Measurements from ENCODE around the gene TLR10. TPM values are rescaled to one million over a fixed set of nuclear protein-coding genes. Genes with fewer than 3 reads are reported as not detected.

The TLR10 gene
- polyA plus RNA-seq, 1 donor = 0.41 TPM

DNA sequence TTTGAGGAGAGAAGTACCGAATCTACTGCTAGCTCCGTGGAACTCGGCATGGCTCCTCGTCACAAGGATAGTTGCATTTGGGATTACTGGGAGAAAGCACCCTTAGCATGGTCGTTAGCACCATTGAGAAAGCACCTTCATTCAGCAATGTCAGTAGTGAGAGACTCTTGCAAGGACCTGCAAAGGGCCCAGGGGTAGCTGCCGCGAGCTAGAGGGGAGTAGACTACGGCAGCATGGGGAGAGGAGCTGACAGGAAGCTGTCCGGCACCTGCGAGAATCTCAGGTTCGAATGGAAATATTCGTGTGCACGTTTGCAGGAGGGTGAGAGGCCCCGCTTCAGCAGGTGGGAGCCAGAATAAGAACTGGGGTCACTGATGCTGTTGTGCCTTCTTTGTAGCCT, 20.2 kb downstream of the TLR10 start:
- DNase-seq = no peak

GRCh38 chr4:38759790-38760122, 23.0 kb downstream of the TLR10 start:
- no peak for DNase-seq

DNA sequence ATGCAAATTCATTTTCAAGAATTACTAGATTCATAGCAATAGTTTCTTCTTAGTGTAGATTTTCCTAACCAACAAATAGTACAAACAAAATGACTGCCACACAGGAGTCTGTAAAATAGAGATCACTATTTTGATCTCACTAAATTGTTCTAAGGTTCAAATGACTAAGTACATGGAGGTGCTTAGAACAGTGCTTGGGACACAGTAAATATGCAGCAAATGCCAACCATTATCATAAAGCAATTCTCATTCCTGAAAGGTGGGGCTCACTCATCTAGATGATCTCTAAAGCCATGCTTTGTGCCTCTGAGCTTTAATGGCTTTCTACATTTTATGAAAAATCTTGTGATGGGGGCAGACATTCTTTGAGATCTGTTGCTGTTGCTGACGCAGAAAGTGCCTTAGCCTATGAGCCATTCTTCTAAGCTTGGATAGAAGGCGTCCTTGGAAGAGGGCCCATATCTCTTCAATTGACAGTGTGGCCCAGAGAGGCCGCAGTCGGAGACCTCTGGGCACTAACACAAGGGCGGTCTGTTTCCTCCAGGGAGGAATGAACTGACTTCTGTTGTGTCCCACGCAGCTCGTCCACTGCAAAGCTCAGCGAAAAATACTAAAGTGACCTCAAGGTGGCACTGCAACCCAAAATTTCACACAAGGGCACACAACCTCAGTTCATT, 23.5 kb downstream of the TLR10 start:
- DNase-seq = peak; percentile 64

DNA sequence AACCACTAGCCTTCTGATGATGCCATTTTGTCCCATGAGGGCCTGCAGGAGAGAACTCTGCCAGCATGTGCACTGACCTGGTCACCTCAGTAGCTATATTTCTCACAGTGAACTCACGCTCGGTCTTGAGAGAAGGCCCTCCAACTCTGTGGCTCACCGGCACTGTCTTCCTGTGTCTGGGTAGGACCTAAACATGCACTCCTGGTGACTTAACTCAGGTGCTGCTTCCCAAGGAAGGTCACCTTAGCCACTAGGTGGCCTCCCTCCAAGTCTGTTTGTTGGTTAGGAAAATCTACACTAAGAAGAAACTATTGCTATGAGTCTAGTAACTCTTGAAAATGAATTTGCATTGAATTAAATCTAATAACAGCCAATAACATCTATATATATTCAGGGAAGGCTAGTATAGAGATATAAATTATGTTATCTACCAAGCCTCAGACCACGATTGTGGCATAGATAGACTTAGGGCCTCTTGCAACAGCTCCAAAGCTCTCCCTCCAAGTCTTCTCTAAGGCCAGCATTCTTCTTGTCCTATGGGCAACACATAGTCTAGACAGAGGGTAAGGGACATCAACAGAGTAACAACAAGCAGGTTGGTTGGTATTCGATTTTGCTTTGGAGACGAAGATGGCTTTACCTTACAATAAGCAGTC, 24.7 kb downstream of the TLR10 start:
- DNase-seq = no peak

DNA sequence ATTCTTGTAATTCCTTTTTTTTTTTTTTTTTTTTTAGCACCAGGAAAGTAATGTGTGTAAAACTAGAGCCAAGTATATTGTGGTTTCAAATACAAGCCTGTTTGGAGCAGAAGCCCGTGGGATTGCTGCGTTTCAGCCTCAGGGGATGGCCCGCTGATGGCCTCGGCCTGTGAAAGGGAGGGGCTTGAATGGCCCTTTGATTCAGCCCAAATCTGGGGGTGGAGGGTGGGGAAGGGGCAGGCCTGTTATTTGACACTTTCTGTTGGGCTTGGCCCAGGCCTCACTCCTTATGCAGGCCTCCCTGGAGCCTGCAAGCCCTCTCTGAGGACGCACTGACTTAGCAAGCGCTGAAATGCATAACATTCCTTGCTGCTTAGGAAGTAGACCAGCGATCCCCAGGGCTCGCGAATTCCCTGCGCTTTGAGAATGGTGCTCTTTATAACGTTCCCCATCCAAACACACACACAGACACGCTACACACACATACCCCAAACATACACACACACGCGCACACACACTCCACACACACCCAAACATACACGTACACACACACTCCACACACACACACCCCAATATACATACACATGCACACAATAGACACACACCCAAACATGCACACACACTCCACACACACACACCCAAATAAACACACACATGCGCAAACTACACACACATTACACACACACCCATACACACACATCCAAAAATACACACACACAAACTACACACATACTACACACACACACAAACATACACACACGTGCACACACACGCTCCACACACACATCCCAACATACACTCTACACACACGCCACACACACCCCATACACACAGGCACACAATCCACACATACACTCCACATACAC, 29.6 kb downstream of the TLR10 start:
- peak; percentile 85 for DNase-seq

- no peak for DNase-seq
These were observed 30.3 kb downstream of the TLR10 start for GRCh38 chr4:38752372-38752940.

GRCh38 chr4:38751341-38752010, 31.3 kb downstream of the TLR10 start:
- no peak for DNase-seq

GRCh38 chr4:38749336-38749735, 33.5 kb downstream of the TLR10 start:
- no peak for DNase-seq

- DNase-seq = no peak
These were observed 35.2 kb downstream of the TLR10 start for GRCh38 chr4:38747629-38748028.

DNA sequence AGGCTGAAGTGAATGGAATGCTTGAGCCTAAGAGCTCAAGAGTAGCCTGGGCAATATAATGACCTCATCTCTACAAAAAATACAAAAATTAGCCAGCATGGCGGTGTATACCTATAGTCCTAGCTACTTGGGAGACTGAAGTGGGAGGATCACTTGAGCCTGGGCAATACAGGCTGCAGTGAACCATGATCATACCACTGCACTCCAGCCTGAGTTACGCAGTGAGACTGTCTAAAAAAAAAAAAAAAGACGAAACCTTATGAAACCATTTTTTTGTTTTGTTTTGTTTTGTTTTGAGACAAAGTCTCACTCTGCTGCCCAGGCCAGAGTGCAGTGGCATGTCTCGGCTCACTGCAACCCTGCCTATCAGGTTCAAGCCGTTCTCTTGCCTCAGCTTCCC, 36.9 kb downstream of the TLR10 start:
- no peak for DNase-seq

DNA sequence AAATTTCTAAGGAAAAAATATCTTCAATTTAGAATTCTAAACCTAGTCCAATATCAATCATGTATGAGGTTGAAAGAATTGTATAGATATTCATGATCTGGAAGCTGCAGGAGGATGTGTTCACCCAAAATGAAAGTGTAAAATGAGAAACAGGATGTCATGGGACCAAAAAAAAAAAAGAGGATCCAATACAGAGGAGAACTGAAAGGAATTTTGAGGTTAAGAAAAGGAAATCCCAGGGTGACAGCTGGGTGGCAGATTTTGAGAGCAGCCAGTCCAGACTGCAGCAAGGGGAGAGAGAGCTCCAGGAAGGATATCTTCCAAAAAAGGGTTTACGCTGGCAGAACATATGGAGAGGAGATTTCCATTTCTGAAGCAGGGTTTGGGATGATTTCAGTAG, 38.9 kb downstream of the TLR10 start:
- no peak for DNase-seq

- DNase-seq = no peak
These were observed 42.5 kb downstream of the TLR10 start for GRCh38 chr4:38740303-38740702.

GRCh38 chr4:38738940-38739803, 43.6 kb downstream of the TLR10 start:
- no peak for DNase-seq

GRCh38 chr4:38735870-38736269, 46.9 kb downstream of the TLR10 start:
- no peak for DNase-seq

GRCh38 chr4:38734911-38735310, 47.9 kb downstream of the TLR10 start:
- no peak for DNase-seq

DNA sequence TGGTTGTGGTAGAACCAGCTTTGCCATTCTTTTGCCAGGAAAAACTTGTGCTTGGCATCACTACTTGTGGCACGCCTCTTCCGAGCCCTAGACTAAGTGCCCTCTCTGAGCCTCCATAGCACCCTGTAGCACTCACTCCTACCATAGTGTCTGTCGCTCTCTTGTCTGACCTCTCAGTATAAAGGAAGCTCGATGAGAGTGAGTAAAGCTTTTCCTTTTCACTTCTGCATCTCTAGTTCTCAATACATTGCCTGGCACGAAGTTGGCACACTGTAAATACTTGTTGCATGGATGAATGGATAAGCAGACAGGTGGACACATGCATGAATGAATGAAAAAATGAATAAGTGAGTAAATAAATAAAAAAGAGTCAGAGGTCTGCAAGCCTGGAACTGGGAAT, 48.3 kb downstream of the TLR10 start:
- no peak for DNase-seq

DNA sequence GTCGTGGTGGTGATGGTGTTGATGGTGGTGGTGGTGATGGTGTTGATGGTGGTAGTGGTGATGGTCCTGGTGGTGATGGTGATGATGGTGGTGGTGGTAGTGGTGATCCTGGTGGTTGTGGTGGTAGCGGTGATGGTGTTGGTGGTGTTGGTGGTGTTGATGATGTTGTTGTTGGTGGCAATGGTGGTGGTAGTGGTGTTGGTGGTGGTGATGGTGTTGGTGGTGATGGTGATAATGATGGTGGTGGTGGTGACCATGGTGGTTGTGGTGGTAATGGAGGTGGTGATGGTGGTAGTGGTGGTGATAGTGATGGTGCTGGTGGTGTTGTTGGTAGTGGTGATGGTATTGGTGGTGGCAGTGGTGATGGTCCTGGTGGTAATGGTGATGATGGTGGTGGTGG, 49.1 kb downstream of the TLR10 start:
- no peak for DNase-seq

- peak; percentile 82 for DNase-seq
These were observed 51.8 kb downstream of the TLR10 start for GRCh38 chr4:38730830-38731646.

- no peak for DNase-seq
These were observed 52.3 kb downstream of the TLR10 start for GRCh38 chr4:38730493-38730829.

DNA sequence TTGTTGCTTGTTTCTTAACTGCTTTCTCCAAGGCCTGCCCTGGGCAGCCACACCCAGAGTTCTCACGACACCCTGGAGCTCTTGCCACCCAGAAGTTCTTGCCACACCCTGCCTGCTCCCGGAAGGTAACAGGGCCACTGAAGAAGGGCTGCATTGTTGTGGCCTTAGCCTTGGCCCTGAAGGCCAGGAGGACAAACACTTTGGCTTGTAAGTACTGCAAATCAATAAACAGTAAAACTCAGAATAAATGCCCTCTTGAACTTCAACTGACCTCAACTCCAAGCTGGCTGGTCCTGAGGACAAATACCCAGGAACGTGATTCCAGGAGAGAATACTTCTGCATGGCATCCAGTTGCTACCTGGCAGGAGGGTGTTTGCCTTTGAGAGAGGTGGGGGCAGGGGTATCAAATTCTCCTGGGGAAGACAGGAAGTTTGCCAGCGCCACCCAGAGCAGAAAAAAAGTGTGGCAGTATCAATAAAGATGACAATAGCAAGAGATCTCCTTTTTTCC, 54.1 kb downstream of the TLR10 start:
- no peak for DNase-seq

DNA sequence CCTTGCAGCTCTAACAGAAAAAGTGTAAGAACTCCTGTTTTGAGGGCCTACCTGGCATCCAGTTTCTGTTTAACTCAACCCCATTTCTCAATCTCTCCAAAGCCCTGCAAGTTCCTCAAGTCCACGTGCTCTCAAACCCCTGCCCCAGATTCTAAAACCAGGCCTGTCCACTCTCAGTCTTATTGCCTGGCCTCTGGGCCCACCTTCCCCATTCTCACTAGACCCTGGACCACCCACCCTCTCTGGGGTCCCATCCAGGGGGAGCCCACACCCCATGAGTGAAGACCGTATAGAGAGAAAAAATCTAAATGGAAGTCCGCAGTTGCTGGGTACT, 58.3 kb downstream of the TLR10 start:
- DNase-seq = no peak
